H1 (cell line): ENCODE data around the gene PDE4C. TPM values are rescaled to one million over a fixed set of nuclear protein-coding genes. Genes with fewer than 3 reads are reported as not detected.

Experiments used
- CBX5 ChIP-seq: fragments of 300-800, 300-1000 bp; sonication (generic); IDR thresholded peaks from 2 replicates; pipeline ENCODE4 v1.7.1; 2016; ENCODE audit warnings: antibody characterized with exemption, low read length, low read depth
- JUN ChIP-seq: IDR thresholded peaks from 2 replicates; pipeline ENCODE4 v1.6.1; 2011; ENCODE audit warnings: low read depth, mild to moderate bottlenecking, improper control_type of control experiment, low read length
- KDM4A ChIP-seq: IDR thresholded peaks from one replicate; pipeline ENCODE4 v1.7.1; 2012; ENCODE audit warnings: low read depth, mild to moderate bottlenecking, moderate library complexity, low read length, inconsistent platforms; ENCODE audit not compliant: severe bottlenecking
- PHF8 ChIP-seq: fragments of 200-600 bp; sonication (generic); conservative IDR thresholded peaks from 2 replicates; pipeline ENCODE4 v1.7.1; 2012; ENCODE audit warnings: low read depth, mild to moderate bottlenecking, inconsistent platforms, low read length, moderate library complexity
- polyA plus RNA-seq, 7 experiments: library from polyadenylated mRNA; depleted of rRNA in 3 of 7; stranded (reverse) in 5 of 7; unstranded in 2 of 7; fragments of >200 nt in 5 of 7; fragments of 200-250 nt in 2 of 7; gene quantifications; 1 replicate in 5 of 7; 2 replicates in 1 of 7; 4 replicates in 1 of 7; pipeline versions ENCODE4 v1.2.1 to v1.2.3, GENCODE V29; 2011 to 2013; ENCODE audit warnings: missing spikeins in 2 of 7, mixed read lengths in 2 of 7
- total RNA-seq: library from RNA; stranded (reverse); fragmentation: NEBNext Ultra II Directional; extraction: Animal tissue kit (Norgen Biotek cat#: 25700); gene quantifications from 2 replicates; pipeline ENCODE4 v1.2.1, GENCODE V29; 2021
- TF ChIP-seq, protein P1 (sequence below): IDR thresholded peaks from 2 replicates; pipeline ENCODE4 v1.6.1; 2012; ENCODE audit warnings: inconsistent platforms

PDE4C gene
- total and polyA plus RNA-seq, 2 of the 8 experiments (the other 6 are each of a cell fraction or from before 2014, with no cell fraction given) = 2.7 to 3.1 TPM

DNA sequence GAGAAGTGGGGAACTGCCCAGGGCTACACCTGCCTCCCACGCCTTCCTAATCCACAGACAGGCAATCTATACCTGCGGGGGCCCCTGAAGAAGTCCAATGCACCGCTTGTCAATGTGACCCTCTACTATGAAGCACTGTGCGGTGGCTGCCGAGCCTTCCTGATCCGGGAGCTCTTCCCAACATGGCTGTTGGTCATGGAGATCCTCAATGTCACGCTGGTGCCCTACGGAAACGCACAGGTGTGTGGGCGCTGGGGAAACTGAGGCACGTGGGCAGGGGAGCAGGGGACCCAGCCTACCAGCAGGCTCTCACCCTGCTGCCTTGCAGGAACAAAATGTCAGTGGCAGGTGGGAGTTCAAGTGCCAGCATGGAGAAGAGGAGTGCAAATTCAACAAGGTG lies 51.3 kb downstream of the PDE4C start (continued):
- TF ChIP-seq, protein P1, sequence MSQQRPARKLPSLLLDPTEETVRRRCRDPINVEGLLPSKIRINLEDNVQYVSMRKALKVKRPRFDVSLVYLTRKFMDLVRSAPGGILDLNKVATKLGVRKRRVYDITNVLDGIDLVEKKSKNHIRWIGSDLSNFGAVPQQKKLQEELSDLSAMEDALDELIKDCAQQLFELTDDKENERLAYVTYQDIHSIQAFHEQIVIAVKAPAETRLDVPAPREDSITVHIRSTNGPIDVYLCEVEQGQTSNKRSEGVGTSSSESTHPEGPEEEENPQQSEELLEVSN = no peak
- TF ChIP-seq JUN (no peak), CBX5 (no peak), KDM4A (no peak), PHF8 (no peak)

Other genes starting within 250 kb of the PDE4C start
- 6.2 and 6.9 TPM in 2 replicates for gene ARRDC2, start 218.3 kb downstream of the PDE4C start, total RNA-seq
- gene ARRDC2, start 218.3 kb downstream of the PDE4C start, polyA plus RNA-seq (2011; rRNA removed) = 5.4 and 5.8 TPM in 2 replicates
- not detected in 2 replicates for gene IL12RB1, start 139.5 kb downstream of the PDE4C start, total RNA-seq
- gene IL12RB1, start 139.5 kb downstream of the PDE4C start, polyA plus RNA-seq (2011; rRNA removed) = 0.03 and 0.06 TPM in 2 replicates
- 9.0 TPM in 2 replicates for gene MAST3, start 128.7 kb downstream of the PDE4C start, total RNA-seq
- 3.4 and 5.5 TPM in 2 replicates for gene MAST3, start 128.7 kb downstream of the PDE4C start, polyA plus RNA-seq (2011; rRNA removed)
- 53.8 and 57.1 TPM in 2 replicates for gene PIK3R2, start 73.3 kb downstream of the PDE4C start, total RNA-seq
- gene PIK3R2, start 73.3 kb downstream of the PDE4C start, polyA plus RNA-seq (2011; rRNA removed) = 21.7 and 31.4 TPM in 2 replicates
- gene IFI30, start 52.6 kb downstream of the PDE4C start, total RNA-seq = 25.9 and 28.9 TPM in 2 replicates
- gene IFI30, start 52.6 kb downstream of the PDE4C start, polyA plus RNA-seq (2011; rRNA removed) = 59.5 and 62.4 TPM in 2 replicates
- gene MPV17L2, start 33.2 kb downstream of the PDE4C start, total RNA-seq = 24.2 and 28.6 TPM in 2 replicates
- gene MPV17L2, start 33.2 kb downstream of the PDE4C start, polyA plus RNA-seq (2011; rRNA removed) = 80.1 and 82.6 TPM in 2 replicates
- 14.2 and 14.3 TPM in 2 replicates for gene RAB3A, start 22.4 kb downstream of the PDE4C start, total RNA-seq
- gene RAB3A, start 22.4 kb downstream of the PDE4C start, polyA plus RNA-seq (2011; rRNA removed) = 13.6 and 18.6 TPM in 2 replicates
- 0.31 and 1.0 TPM in 2 replicates for gene IQCN, start 48.0 kb upstream of the PDE4C start, total RNA-seq
- 0.36 and 0.82 TPM in 2 replicates for gene IQCN, start 48.0 kb upstream of the PDE4C start, polyA plus RNA-seq (2011; rRNA removed)
- 77.5 and 95.8 TPM in 2 replicates for gene JUND, start 55.2 kb upstream of the PDE4C start, total RNA-seq
- gene JUND, start 55.2 kb upstream of the PDE4C start, polyA plus RNA-seq (2011; rRNA removed) = 54.0 and 64.4 TPM in 2 replicates
- 319 and 344 TPM in 2 replicates for gene LSM4, start 96.6 kb upstream of the PDE4C start, total RNA-seq
- gene LSM4, start 96.6 kb upstream of the PDE4C start, polyA plus RNA-seq (2011; rRNA removed) = 302 and 380 TPM in 2 replicates
- gene PGPEP1, start 114.2 kb upstream of the PDE4C start, total RNA-seq = 33.2 and 33.4 TPM in 2 replicates
- 16.6 and 17.0 TPM in 2 replicates for gene PGPEP1, start 114.2 kb upstream of the PDE4C start, polyA plus RNA-seq (2011; rRNA removed)
- gene GDF15, start 159.7 kb upstream of the PDE4C start, total RNA-seq = 4.1 and 5.0 TPM in 2 replicates
- 8.5 and 18.8 TPM in 2 replicates for gene GDF15, start 159.7 kb upstream of the PDE4C start, polyA plus RNA-seq (2011; rRNA removed)
- 0.20 and 0.23 TPM in 2 replicates for gene LRRC25, start 171.2 kb upstream of the PDE4C start, total RNA-seq
- gene LRRC25, start 171.2 kb upstream of the PDE4C start, polyA plus RNA-seq (2011; rRNA removed) = 0.31 and 0.41 TPM in 2 replicates
- 26.4 and 30.5 TPM in 2 replicates for gene SSBP4, start 193.0 kb upstream of the PDE4C start, total RNA-seq
- 33.7 and 51.3 TPM in 2 replicates for gene SSBP4, start 193.0 kb upstream of the PDE4C start, polyA plus RNA-seq (2011; rRNA removed)
- gene ISYNA1, start 211.7 kb upstream of the PDE4C start, total RNA-seq = 207 and 215 TPM in 2 replicates
- gene ISYNA1, start 211.7 kb upstream of the PDE4C start, polyA plus RNA-seq (2011; rRNA removed) = 264 and 330 TPM in 2 replicates